HepG2 (cell line): ENCODE results near the gene SPRYD3. TPM values are rescaled to one million over a fixed set of nuclear protein-coding genes. Genes with fewer than 3 reads are reported as not detected.

Experiments
- ATAC-seq: fragments of 200-7000 bp; cut with Tn5 transposase; 3 replicates; pipeline ENCODE4 v1.9.1; 2020; ENCODE audit warnings: mild to moderate bottlenecking, moderate library complexity
- BruUV-seq: library from RNA; stranded (reverse); fragments of 400-500 nt; replicated peaks from 2 replicates; lab custom pipeline; 2021; lab: Mats Ljungman, UMichigan
- CTCF ChIA-PET: fragments of 300-600 bp; formaldehyde crosslinking; extraction: SDS; loops from one replicate; lab custom pipeline; 2021; ENCODE audit warnings: low total read pairs, inconsistent platforms, low intra/inter-chr PET ratio; lab: Yijun Ruan, JAX
- POLR2A ChIA-PET: fragments of 350-600 bp; sonication (Branson Sonifier 250); formaldehyde crosslinking; loops from one replicate; lab custom pipeline; 2020; ENCODE audit warnings: antibody characterized with exemption, inconsistent platforms; lab: Yijun Ruan, JAX
- DNase-seq: peaks from one replicate; pipeline ENCODE4 v3.0.0-alpha.2; 2015; ENCODE audit warnings: low spot score
- FAIRE-seq: peaks from 3 replicates; lab custom pipeline; 2011; peaks lifted over from hg19 to GRCh38; lab: Jason Lieb, UNC
- H2AFZ ChIP-seq: one replicate; pipeline ENCODE4 v1.6.1; 2011; ENCODE audit warnings: low read length, inconsistent platforms
- H3K27ac ChIP-seq: fragments of 300-600 bp; 3 replicates; pipeline ENCODE4 v1.8.0; 2011; ENCODE audit warnings: mixed run types, mild to moderate bottlenecking, mixed read lengths, low read length, inconsistent platforms; ENCODE audit not compliant: insufficient read depth; ENCODE audit errors: extremely low read length
- H3K27me3 ChIP-seq, 2 experiments: fragments of 200-600 bp in 1 of 2; 2 replicates in 1 of 2; 3 replicates in 1 of 2; pipeline versions ENCODE4 v1.6.0 to v1.8.0; 2011; ENCODE audit warnings: low read length in 2 of 2, mild to moderate bottlenecking in 2 of 2, moderate library complexity in 2 of 2, inconsistent platforms in 1 of 2; ENCODE audit not compliant: insufficient read depth in 2 of 2, control insufficient read depth in 1 of 2
- H3K36me3 ChIP-seq, 2 experiments: fragments of 200-600 bp in 1 of 2; replicated peaks in 1 of 2; 2 replicates in 1 of 2; 3 replicates in 1 of 2; pipeline versions ENCODE4 v1.5.1 to v1.8.0; 2011; ENCODE audit warnings: low read length in 2 of 2, inconsistent platforms in 1 of 2; ENCODE audit not compliant: insufficient read depth in 2 of 2, control insufficient read depth in 1 of 2
- H3K4me1 ChIP-seq: 2 replicates; pipeline ENCODE4 v1.5.1; 2012; ENCODE audit warnings: low read length, inconsistent platforms; ENCODE audit not compliant: insufficient read depth
- H3K4me2 ChIP-seq: 2 replicates; pipeline ENCODE4 v1.6.0; 2011; ENCODE audit warnings: low read depth, low read length, inconsistent platforms
- H3K4me3 ChIP-seq, 3 experiments: fragments of 200-600 bp in 1 of 3; sonication (generic), shearing (Covaris generic) in 1 of 3; replicated peaks in 1 of 3; 2 replicates each; pipeline ENCODE4 v1.5.1; 2011 to 2016; ENCODE audit warnings: low read length in 3 of 3, inconsistent platforms in 2 of 3, low read depth in 2 of 3, mild to moderate bottlenecking in 2 of 3, control low read depth in 1 of 3, mixed read lengths in 1 of 3; ENCODE audit not compliant: insufficient read depth in 1 of 3
- H3K79me2 ChIP-seq: one replicate; pipeline ENCODE4 v1.6.1; 2011; ENCODE audit warnings: low read length, inconsistent platforms; ENCODE audit not compliant: insufficient read depth
- H3K9ac ChIP-seq: 2 replicates; pipeline ENCODE4 v1.6.0; 2011; ENCODE audit warnings: mild to moderate bottlenecking, low read depth, low read length, inconsistent platforms; ENCODE audit not compliant: insufficient read depth
- H3K9me3 ChIP-seq: 2 replicates; pipeline ENCODE4 v1.5.1; 2012; ENCODE audit warnings: mild to moderate bottlenecking, low read length
- H4K20me1 ChIP-seq: 2 replicates; pipeline ENCODE4 v1.6.0; 2011; ENCODE audit warnings: inconsistent platforms, mild to moderate bottlenecking, low read length, moderate library complexity; ENCODE audit not compliant: insufficient read depth
- ATF4 ChIP-seq, 2 experiments: fragments of 450-650 bp in 1 of 2; sonication (generic) in 1 of 2; formaldehyde crosslinking; IDR thresholded peaks; 2 replicates each; pipeline versions ENCODE4 v1.5.0 to v1.8.0; 2020 to 2022; ENCODE audit warnings: mild to moderate bottlenecking in 1 of 2, missing genetic modification reagents in 1 of 2
- BRD4 ChIP-seq: sonication (generic); formaldehyde crosslinking; IDR thresholded peaks from 2 replicates; pipeline ENCODE4 v1.4.0; 2020; ENCODE audit warnings: missing genetic modification reagents
- HNRNPLL ChIP-seq: fragments of 200-400 bp; formaldehyde crosslinking; IDR thresholded peaks from 2 replicates; pipeline ENCODE4 v1.6.1; 2017; ENCODE audit warnings: mild to moderate bottlenecking, low read depth, low read length; ENCODE audit not compliant: poor library complexity, severe bottlenecking
- MTF1 ChIP-seq: sonication (generic); formaldehyde crosslinking; IDR thresholded peaks from 2 replicates; pipeline ENCODE4 v1.5.0; 2020; ENCODE audit warnings: missing genetic modification reagents
- NBN ChIP-seq: fragments of 450-650 bp; conservative IDR thresholded peaks from 2 replicates; pipeline ENCODE4 v1.6.1; 2017
- NR0B2 ChIP-seq: sonication (generic); formaldehyde crosslinking; IDR thresholded peaks from 2 replicates; pipeline ENCODE4 v1.4.0; 2020; ENCODE audit warnings: mild to moderate bottlenecking, missing genetic modification reagents
- TEAD3 ChIP-seq: optimal IDR thresholded peaks from 2 replicates; pipeline ENCODE3; 2016; ENCODE audit warnings: borderline replicate concordance
- THYN1 ChIP-seq: sonication (generic); formaldehyde crosslinking; IDR thresholded peaks from 2 replicates; pipeline ENCODE4 v1.8.1; 2023; ENCODE audit warnings: low read depth, mild to moderate bottlenecking, moderate library complexity, missing genetic modification reagents, borderline replicate concordance
- ZFP1 ChIP-seq: IDR thresholded peaks from 2 replicates; pipeline ENCODE4 v1.6.1; 2016
- ZFP36L1 ChIP-seq: sonication (generic); formaldehyde crosslinking; IDR thresholded peaks from 2 replicates; pipeline ENCODE4 v1.8.0; 2022; ENCODE audit warnings: mild to moderate bottlenecking, missing genetic modification reagents, moderate library complexity
- ZMYM2 ChIP-seq: sonication (generic); formaldehyde crosslinking; IDR thresholded peaks from 2 replicates; pipeline ENCODE4 v1.8.0; 2022; ENCODE audit warnings: mild to moderate bottlenecking, missing genetic modification reagents
- ZNF556 ChIP-seq: sonication (generic); formaldehyde crosslinking; IDR thresholded peaks from 2 replicates; pipeline ENCODE4 v1.4.0; 2020; ENCODE audit warnings: mild to moderate bottlenecking, missing genetic modification reagents, borderline replicate concordance
- ZNF577 ChIP-seq: sonication (generic); formaldehyde crosslinking; IDR thresholded peaks from 2 replicates; pipeline ENCODE4 v1.4.0; 2020; ENCODE audit warnings: mild to moderate bottlenecking, low read depth, missing genetic modification reagents, borderline replicate concordance
- ZSCAN5A ChIP-seq: sonication (generic); formaldehyde crosslinking; IDR thresholded peaks from 2 replicates; pipeline ENCODE4 v1.8.0; 2022; ENCODE audit warnings: mild to moderate bottlenecking, missing genetic modification reagents, borderline replicate concordance
- WGBS: methylation state at CpG from one replicate; pipeline ENCODE4 v1.1.6; 2017; ENCODE audit warnings: low lambda C conversion rate; 5-methylcytosine and 5-hydroxymethylcytosine counted together
- in situ Hi-C: cut with HindIII; loops from 2 replicates; pipeline ENCODE4 v1.10.0; 2017; ENCODE audit warnings: low pct_unique_long_range_greater_than_20kb; ENCODE audit not compliant: extremely low pct_ligation_motif_present
- intact Hi-C: fragments of 100-400 bp; cut with micrococcal nuclease; formaldehyde crosslinking; loops from one replicate; pipeline ENCODE4 v1.10.0; 2022; ENCODE audit not compliant: unreplicated experiment
- polyA plus RNA-seq, 8 experiments: library from polyadenylated mRNA; depleted of rRNA in 3 of 8; stranded (reverse) in 7 of 8; unstranded in 1 of 8; fragments of >200 nt; fragmentation: Illumina TruSeq in 4 of 8; extraction: Trizol in 4 of 8; gene quantifications; 2 replicates each; pipeline versions ENCODE4 v1.2.1 to v1.2.3, GENCODE V29; 2011 to 2016; ENCODE audit warnings: low read depth in 4 of 8, missing spikeins in 1 of 8, mixed read lengths in 1 of 8; ENCODE audit not compliant: insufficient read depth in 1 of 8
- total RNA-seq, 5 experiments: library from RNA; depleted of rRNA; stranded (reverse); fragments of >200 nt; fragmentation: Illumina TruSeq; extraction: Trizol; gene quantifications; 2 replicates each; pipeline ENCODE4 v1.2.3, GENCODE V29; 2016; ENCODE audit warnings: low read depth in 1 of 5

SPRYD3 gene
- total and polyA plus RNA-seq, 2 of the 13 experiments (the other 11 are each of a cell fraction or from before 2014, with no cell fraction given): 9.0 to 9.2 TPM

GRCh38 chr12:53069621-53070410 is 9.4 kb downstream of the SPRYD3 start:
- Histone ChIP-seq H3K36me3 (peaks cover 0 to 17% of the 10 kb centered on the region in 2 experiments; a peak in 3 of 5 replicates), H2AFZ (no peak overlapping the region), H3K9ac (no peak overlapping the region), H3K4me3 (no peak overlapping the region), H3K4me2 (no peak overlapping the region), H4K20me1 (no peaks in the 10 kb centered on the region), H3K27ac (no peak overlapping the region), H3K79me2 (no peaks in the 10 kb centered on the region), H3K9me3 (no peaks in the 10 kb centered on the region), H3K27me3 (no peaks in the 10 kb centered on the region), H3K4me1 (peaks cover 30% of the 10 kb centered on the region)
- no TSS peak for BruUV-seq
- TF ChIP-seq BRD4: no peak
- no peak for TF ChIP-seq ZSCAN5A (CRISPR knock-in tag)
- TF ChIP-seq ZNF556 (CRISPR knock-in tag): no peak
- no peak for TF ChIP-seq NR0B2 (CRISPR knock-in tag)
- no peak for TF ChIP-seq ZNF577
- TF ChIP-seq ZMYM2: no peak
- TF ChIP-seq THYN1: no peak
- TF ChIP-seq HNRNPLL: no peak
- TF ChIP-seq NBN: no peak
- no peak for TF ChIP-seq ZFP1 (CRISPR knock-in tag)
- no peak for TF ChIP-seq MTF1 (CRISPR knock-in tag)
- TF ChIP-seq TEAD3: no peak
- no peak for TF ChIP-seq ATF4 (CRISPR knock-in tag; IDR thresholded peaks at IDR 0.05)
- no peak for TF ChIP-seq ZFP36L1 (CRISPR knock-in tag)
- POLR2A ChIA-PET: no interaction called here
- ATAC-seq (no peak), FAIRE-seq (no peak), DNase-seq (no peak)
- 83% methylated on average over 6 of the region's 12 CpGs for WGBS
- in situ Hi-C loops: no loop called here
- CTCF ChIA-PET: no interaction called here
- intact Hi-C loops: no loop called here
